Keratinocyte (primary cell): Measurements from ENCODE around the gene PAPOLA. TPM values are rescaled to one million over a fixed set of nuclear protein-coding genes. Genes with fewer than 3 reads are reported as not detected.

Experiments
- DNase-seq: peaks from one replicate; pipeline ENCODE4 v3.0.0-alpha.2; 2011; ENCODE audit warnings: low read depth, missing footprints, low spot score
- FAIRE-seq: peaks from 2 replicates; lab custom pipeline; 2011; peaks lifted over from hg19 to GRCh38; lab: Jason Lieb, UNC
- H2AFZ ChIP-seq: 2 replicates; pipeline ENCODE4 v1.6.0; 2012; ENCODE audit warnings: low read length, control low read depth, inconsistent platforms; ENCODE audit not compliant: control insufficient read depth
- H3K27ac ChIP-seq: 2 replicates; pipeline ENCODE4 v1.5.1; 2011; ENCODE audit warnings: low read length; ENCODE audit not compliant: control insufficient read depth, insufficient read depth
- H3K27me3 ChIP-seq: 3 replicates; pipeline ENCODE4 v1.6.0; 2011; ENCODE audit warnings: low read length; ENCODE audit not compliant: control insufficient read depth, insufficient read depth; ENCODE audit errors: extremely low read depth
- H3K36me3 ChIP-seq, 2 experiments: 2 replicates in 1 of 2; 3 replicates in 1 of 2; pipeline ENCODE4 v1.5.1; 2011; ENCODE audit warnings: low read length in 2 of 2, mild to moderate bottlenecking in 1 of 2; ENCODE audit not compliant: control insufficient read depth in 2 of 2, insufficient read depth in 2 of 2; ENCODE audit errors: extremely low read depth in 1 of 2
- H3K4me1 ChIP-seq: 3 replicates; pipeline ENCODE4 v1.5.1; 2011; ENCODE audit warnings: low read length; ENCODE audit not compliant: control insufficient read depth, insufficient read depth; ENCODE audit errors: extremely low read depth
- H3K4me2 ChIP-seq: 3 replicates; pipeline ENCODE4 v1.6.0; 2011; ENCODE audit warnings: low read depth, low read length; ENCODE audit not compliant: control insufficient read depth, insufficient read depth; ENCODE audit errors: extremely low read depth
- H3K4me3 ChIP-seq, 3 experiments: fragments of 200-600 bp in 1 of 3; sonication (generic) in 1 of 3; 2 replicates in 2 of 3; 3 replicates in 1 of 3; pipeline ENCODE4 v1.5.1; 2011 to 2016; ENCODE audit warnings: low read length in 3 of 3, mild to moderate bottlenecking in 3 of 3, control low read depth in 2 of 3, inconsistent platforms in 1 of 3, low read depth in 1 of 3, mixed read lengths in 1 of 3, mixed run types in 1 of 3, moderate library complexity in 1 of 3; ENCODE audit not compliant: control insufficient read depth in 2 of 3, insufficient read depth in 2 of 3; ENCODE audit errors: extremely low read depth in 1 of 3
- H3K79me2 ChIP-seq: 2 replicates; pipeline ENCODE4 v1.6.0; 2012; ENCODE audit warnings: low read length; ENCODE audit not compliant: control insufficient read depth, insufficient read depth
- H3K9ac ChIP-seq: 3 replicates; pipeline ENCODE4 v1.6.0; 2011; ENCODE audit warnings: low read length; ENCODE audit not compliant: control insufficient read depth, insufficient read depth; ENCODE audit errors: extremely low read depth
- H3K9me1 ChIP-seq: 3 replicates; pipeline ENCODE4 v1.6.0; 2011; ENCODE audit warnings: low read length; ENCODE audit not compliant: control insufficient read depth, insufficient read depth; ENCODE audit errors: extremely low read depth
- H3K9me3 ChIP-seq: 2 replicates; pipeline ENCODE4 v1.5.1; 2012; ENCODE audit warnings: low read depth, low read length; ENCODE audit not compliant: control insufficient read depth
- H4K20me1 ChIP-seq: 3 replicates; pipeline ENCODE4 v1.6.0; 2011; ENCODE audit warnings: low read length; ENCODE audit not compliant: control insufficient read depth, insufficient read depth; ENCODE audit errors: extremely low read depth
- EZH2 ChIP-seq: IDR thresholded peaks from one replicate; pipeline ENCODE4 v1.6.1; 2012; ENCODE audit warnings: inconsistent platforms, mild to moderate bottlenecking, low read length, moderate library complexity
- dilution Hi-C: fragments of 300-500 bp; cut with MboI; formaldehyde crosslinking; loops from one replicate; pipeline ENCODE4 v1.7.0; 2020; ENCODE audit warnings: low sequenced_read_pairs; ENCODE audit not compliant: extremely low pct_ligation_motif_present
- polyA plus RNA-seq, 5 experiments: library from polyadenylated mRNA; depleted of rRNA in 3 of 5; stranded (reverse) in 3 of 5; stranded (forward) in 1 of 5; unstranded in 1 of 5; fragments of >200 nt; gene quantifications; 1 replicate in 1 of 5; 2 replicates in 3 of 5; 3 replicates in 1 of 5; pipeline versions ENCODE4 v1.2.1 to v1.2.3, GENCODE V29; 2011 to 2012; ENCODE audit warnings: missing spikeins in 2 of 5, low read depth in 1 of 5, low replicate concordance in 1 of 5
- TF ChIP-seq, protein P1 (sequence below), 3 experiments: IDR thresholded peaks in 1 of 3; conservative IDR thresholded peaks in 1 of 3; optimal IDR thresholded peaks in 1 of 3; 2 replicates in 2 of 3; 3 replicates in 1 of 3; pipeline versions ENCODE3 to v1.5.1; 2011; ENCODE audit warnings: low read length in 3 of 3, mild to moderate bottlenecking in 3 of 3, moderate library complexity in 2 of 3, control low read depth in 1 of 3, inconsistent platforms in 1 of 3; ENCODE audit not compliant: insufficient read depth in 2 of 3; ENCODE audit errors: extremely low read depth in 1 of 3

Gene PAPOLA
- polyA plus RNA-seq, 1 donor (not counting 4 experiments of a cell fraction or from before 2014, with no cell fraction given) = 154 TPM

DNA sequence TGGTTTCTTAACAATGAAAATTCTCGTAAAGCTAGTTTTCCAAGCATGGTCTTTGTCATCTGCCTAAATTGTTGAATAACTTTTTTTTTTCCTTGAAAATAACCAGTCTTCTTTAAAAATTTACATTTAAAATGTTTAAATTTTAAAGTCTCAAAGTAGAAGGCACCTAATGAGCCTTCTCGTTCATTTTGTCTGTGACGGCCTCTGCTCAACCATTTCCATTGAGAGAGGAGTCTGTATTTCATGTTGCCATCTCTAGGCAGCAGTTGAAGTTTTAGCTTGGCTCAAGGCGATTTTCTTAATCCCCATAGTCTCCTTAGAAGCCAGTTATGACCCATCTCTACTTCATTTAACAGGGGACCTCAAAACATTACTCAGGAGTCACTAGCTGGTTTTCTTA lies 69.1 kb downstream of the PAPOLA start:
- H3K27ac ChIP-seq = no peak overlapping the region
- H3K36me3 ChIP-seq = no peaks in the 10 kb centered on the region
- no peaks in the 10 kb centered on the region for H3K9me3 ChIP-seq
- H3K4me3 ChIP-seq = no peak overlapping the region
- no peak overlapping the region for H3K9ac ChIP-seq
- FAIRE-seq (no peak), DNase-seq (no peak)
- peaks cover 13% of the 10 kb centered on the region for H3K4me1 ChIP-seq
- H4K20me1 ChIP-seq = no peaks in the 10 kb centered on the region
- H3K27me3 ChIP-seq = no peaks in the 10 kb centered on the region
- no peaks in the 10 kb centered on the region for H3K79me2 ChIP-seq
- H3K4me2 ChIP-seq = no peak overlapping the region
- dilution Hi-C loops = no loop called here
- no peaks in the 10 kb centered on the region for H3K9me1 ChIP-seq
- no peak overlapping the region for H2AFZ ChIP-seq
- TF ChIP-seq, protein P1, sequence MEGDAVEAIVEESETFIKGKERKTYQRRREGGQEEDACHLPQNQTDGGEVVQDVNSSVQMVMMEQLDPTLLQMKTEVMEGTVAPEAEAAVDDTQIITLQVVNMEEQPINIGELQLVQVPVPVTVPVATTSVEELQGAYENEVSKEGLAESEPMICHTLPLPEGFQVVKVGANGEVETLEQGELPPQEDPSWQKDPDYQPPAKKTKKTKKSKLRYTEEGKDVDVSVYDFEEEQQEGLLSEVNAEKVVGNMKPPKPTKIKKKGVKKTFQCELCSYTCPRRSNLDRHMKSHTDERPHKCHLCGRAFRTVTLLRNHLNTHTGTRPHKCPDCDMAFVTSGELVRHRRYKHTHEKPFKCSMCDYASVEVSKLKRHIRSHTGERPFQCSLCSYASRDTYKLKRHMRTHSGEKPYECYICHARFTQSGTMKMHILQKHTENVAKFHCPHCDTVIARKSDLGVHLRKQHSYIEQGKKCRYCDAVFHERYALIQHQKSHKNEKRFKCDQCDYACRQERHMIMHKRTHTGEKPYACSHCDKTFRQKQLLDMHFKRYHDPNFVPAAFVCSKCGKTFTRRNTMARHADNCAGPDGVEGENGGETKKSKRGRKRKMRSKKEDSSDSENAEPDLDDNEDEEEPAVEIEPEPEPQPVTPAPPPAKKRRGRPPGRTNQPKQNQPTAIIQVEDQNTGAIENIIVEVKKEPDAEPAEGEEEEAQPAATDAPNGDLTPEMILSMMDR (optimal IDR thresholded peaks at IDR 0.05 in 1 of 3, IDR thresholded peaks at IDR 0.05 in 1 of 3, conservative IDR thresholded peaks at IDR 0.05 in 1 of 3; ENCODE audit: extremely low read depth in 1 of 3, insufficient read depth in 2 of 3, low read length in 3 of 3) = no peak
- no peak for TF ChIP-seq EZH2

DNA sequence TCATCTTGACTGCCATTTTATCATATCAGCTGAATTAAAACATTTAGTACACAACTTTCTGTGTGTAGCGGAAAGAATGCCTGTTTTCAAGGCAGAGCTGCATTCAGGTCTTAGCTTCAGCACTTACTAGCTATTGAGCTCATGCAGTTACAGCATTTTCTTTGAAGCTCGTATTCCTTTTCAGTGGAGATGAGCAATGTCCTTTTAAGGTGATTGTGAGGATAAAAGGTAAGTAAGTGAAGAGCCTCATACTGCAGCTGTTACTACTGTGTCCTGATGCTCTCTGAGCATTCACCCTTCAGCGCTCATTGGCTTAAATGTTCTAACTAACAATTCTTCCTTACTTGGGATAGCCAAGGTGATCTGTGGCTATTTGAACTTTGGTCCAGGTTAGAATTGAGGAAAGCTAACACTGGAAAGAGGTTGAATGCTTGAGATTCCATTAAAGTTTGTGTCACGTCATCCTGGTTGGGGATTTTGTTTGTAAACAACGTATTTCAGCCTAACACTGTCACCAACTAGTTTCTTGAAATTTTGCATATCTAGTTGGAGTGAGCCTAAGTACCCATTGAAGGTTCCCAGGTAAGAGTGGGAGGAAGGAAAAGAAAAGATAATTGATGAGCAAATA lies 71.4 kb downstream of the PAPOLA start:
- no peaks in the 10 kb centered on the region for H3K79me2 ChIP-seq
- TF ChIP-seq, protein P1 (optimal IDR thresholded peaks at IDR 0.05 in 1 of 3, IDR thresholded peaks at IDR 0.05 in 1 of 3, conservative IDR thresholded peaks at IDR 0.05 in 1 of 3; ENCODE audit: extremely low read depth in 1 of 3, insufficient read depth in 2 of 3, low read length in 3 of 3) = no peak
- no peak for TF ChIP-seq EZH2
- no peak for DNase-seq
- no peak overlapping the region for H3K9ac ChIP-seq
- H3K9me3 ChIP-seq = no peaks in the 10 kb centered on the region
- no peak overlapping the region for H2AFZ ChIP-seq
- no peak overlapping the region for H3K27ac ChIP-seq
- H4K20me1 ChIP-seq = no peaks in the 10 kb centered on the region
- no peaks in the 10 kb centered on the region for H3K27me3 ChIP-seq
- H3K4me3 ChIP-seq = no peak overlapping the region
- H3K9me1 ChIP-seq = no peaks in the 10 kb centered on the region
- no peak overlapping the region for H3K4me2 ChIP-seq
- H3K4me1 ChIP-seq = peaks cover 13% of the 10 kb centered on the region
- FAIRE-seq = no peak
- dilution Hi-C loops = no loop called here
- H3K36me3 ChIP-seq = no peaks in the 10 kb centered on the region
